Thyroid gland (tissue), 4 donors: ENCODE measurements around the gene ABCA13. TPM values are rescaled to one million over a fixed set of nuclear protein-coding genes. Genes with fewer than 3 reads are reported as not detected.
"Not testable (repeated sequence)": the region's sequence is repeated elsewhere in the genome, so short reads cannot be mapped to it uniquely, and the experiment has no call there.

Experiments used
- DNase-seq, 2 donors: peaks; one replicate each; pipeline ENCODE4 v3.0.0-alpha.2; 2019
- H3K27ac ChIP-seq, 3 donors: fragments of 200-600 bp; sonication (generic); 1 replicate in 2 of 3; 2 replicates in 1 of 3; pipeline ENCODE4 v1.5.1; 2016 to 2019; ENCODE audit warnings: mild to moderate bottlenecking in 1 of 3, moderate library complexity in 1 of 3
- H3K27me3 ChIP-seq: fragments of 200-600 bp; sonication (generic); one replicate; pipeline ENCODE4 v1.5.1; 2019
- H3K36me3 ChIP-seq, 2 donors: fragments of 200-600 bp; sonication (generic); one replicate each; pipeline ENCODE4 v1.5.1; 2016 to 2019
- H3K4me1 ChIP-seq, 2 donors: fragments of 200-600 bp; sonication (generic); one replicate each; pipeline ENCODE4 v1.5.1; 2017 to 2019
- H3K4me3 ChIP-seq, 3 donors: fragments of 200-600 bp; sonication (generic); replicated peaks in 1 of 3; 1 replicate in 2 of 3; 2 replicates in 1 of 3; pipeline ENCODE4 v1.5.1; 2016; ENCODE audit warnings: mild to moderate bottlenecking in 1 of 3
- H3K9me3 ChIP-seq: fragments of 200-600 bp; sonication (generic); one replicate; pipeline ENCODE4 v1.5.1; 2017
- POLR2A ChIP-seq, 2 donors: fragments of 450-650 bp; IDR thresholded peaks; one replicate each; pipeline ENCODE4 v1.6.1; 2017; ENCODE audit warnings: antibody characterized with exemption in 2 of 2, mild to moderate bottlenecking in 2 of 2, moderate library complexity in 1 of 2
- WGBS, 2 donors: methylation state at CpG; one replicate each; pipeline ENCODE4 v1.1.5; 2017; 5-methylcytosine and 5-hydroxymethylcytosine counted together
- intact Hi-C: fragments of 100-400 bp; cut with DNase I; formaldehyde crosslinking; loops from one replicate; pipeline ENCODE4 v1.15.1; 2023
- total RNA-seq, 4 donors: library from RNA; depleted of rRNA; stranded (reverse); fragments of >200 nt; gene quantifications; one replicate each; pipeline ENCODE4 v1.2.3, GENCODE V29; 2016
- TF ChIP-seq, protein P1 (sequence below), 6 experiments: fragments of 200-600 bp in 3 of 6; fragments of 450-650 bp in 3 of 6; sonication (generic) in 3 of 6; IDR thresholded peaks; one replicate each; pipeline ENCODE4 v1.5.1; 2016 to 2019; ENCODE audit warnings: antibody characterized with exemption in 6 of 6, mild to moderate bottlenecking in 2 of 6, inconsistent platforms in 1 of 6, moderate library complexity in 1 of 6

Gene ABCA13
- total RNA-seq, 4 donors from 2014 or later = 7.6 to 13.3 (median 11.7) TPM

DNA sequence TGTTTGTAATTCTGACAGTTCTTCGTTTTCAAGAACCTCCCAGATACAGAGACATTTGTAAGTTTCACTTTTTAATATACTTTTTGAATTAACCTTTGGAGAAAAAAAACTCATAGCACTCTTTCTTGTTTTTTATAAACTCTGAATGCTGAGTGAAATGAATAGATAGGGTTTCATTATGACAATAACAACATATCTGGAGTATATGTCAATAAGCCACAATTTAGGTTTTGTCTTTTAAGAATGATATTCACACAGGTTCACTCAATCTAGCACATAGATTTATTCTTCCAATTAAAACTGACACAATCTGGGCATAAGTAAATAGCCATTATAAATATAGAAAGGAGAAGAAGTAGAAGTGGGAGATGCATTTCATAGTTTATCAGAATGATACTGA, 21.7 kb downstream of the ABCA13 start:
- TF ChIP-seq POLR2A (IDR thresholded peaks at IDR 0.05) = no peak
- TF ChIP-seq, protein P1, sequence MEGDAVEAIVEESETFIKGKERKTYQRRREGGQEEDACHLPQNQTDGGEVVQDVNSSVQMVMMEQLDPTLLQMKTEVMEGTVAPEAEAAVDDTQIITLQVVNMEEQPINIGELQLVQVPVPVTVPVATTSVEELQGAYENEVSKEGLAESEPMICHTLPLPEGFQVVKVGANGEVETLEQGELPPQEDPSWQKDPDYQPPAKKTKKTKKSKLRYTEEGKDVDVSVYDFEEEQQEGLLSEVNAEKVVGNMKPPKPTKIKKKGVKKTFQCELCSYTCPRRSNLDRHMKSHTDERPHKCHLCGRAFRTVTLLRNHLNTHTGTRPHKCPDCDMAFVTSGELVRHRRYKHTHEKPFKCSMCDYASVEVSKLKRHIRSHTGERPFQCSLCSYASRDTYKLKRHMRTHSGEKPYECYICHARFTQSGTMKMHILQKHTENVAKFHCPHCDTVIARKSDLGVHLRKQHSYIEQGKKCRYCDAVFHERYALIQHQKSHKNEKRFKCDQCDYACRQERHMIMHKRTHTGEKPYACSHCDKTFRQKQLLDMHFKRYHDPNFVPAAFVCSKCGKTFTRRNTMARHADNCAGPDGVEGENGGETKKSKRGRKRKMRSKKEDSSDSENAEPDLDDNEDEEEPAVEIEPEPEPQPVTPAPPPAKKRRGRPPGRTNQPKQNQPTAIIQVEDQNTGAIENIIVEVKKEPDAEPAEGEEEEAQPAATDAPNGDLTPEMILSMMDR (IDR thresholded peaks at IDR 0.05) = no peak
- WGBS, 2 donors = 87 to 89% methylated on average over 1 of the region's 1 CpG

GRCh38 chr7:48193421-48193820, 22.2 kb downstream of the ABCA13 start:
- Histone ChIP-seq H3K4me1 (peaks cover 6% of the 10 kb centered on the region in 2 donors), H3K36me3 (no peaks in the 10 kb centered on the region), H3K9me3 (no peaks in the 10 kb centered on the region), H3K4me3 (no peak overlapping the region), H3K27me3 (no peaks in the 10 kb centered on the region), H3K27ac (no peak overlapping the region)
- TF ChIP-seq POLR2A (IDR thresholded peaks at IDR 0.05) = no peak
- TF ChIP-seq, protein P1 (IDR thresholded peaks at IDR 0.05) = no peak
- DNase-seq = no peak
- WGBS, 2 donors = 0% methylated on average over 1 of the region's 1 CpG
- intact Hi-C loops = no loop called here

More for the DNA sequence above, 21.7 kb downstream of the ABCA13 start:
- Histone ChIP-seq H3K4me1 (peaks cover 6% of the 10 kb centered on the region in 2 donors), H3K4me3 (no peak overlapping the region), H3K36me3 (no peaks in the 10 kb centered on the region), H3K27ac (no peak overlapping the region), H3K27me3 (no peaks in the 10 kb centered on the region), H3K9me3 (no peaks in the 10 kb centered on the region)
- DNase-seq = no peak
- intact Hi-C loops = no loop called here

- H3K27ac ChIP-seq, H3K4me1 ChIP-seq, H3K27me3 ChIP-seq, intact Hi-C loops, H3K36me3 ChIP-seq, H3K4me3 ChIP-seq, DNase-seq, H3K9me3 ChIP-seq: not testable (repeated sequence)
- WGBS, 2 donors = 78 to 87% methylated on average over 19 of the region's 19 CpGs
These were observed 29.8 kb downstream of the ABCA13 start for GRCh38 chr7:48200946-48201589.

- DNase-seq, H3K27me3 ChIP-seq, H3K36me3 ChIP-seq, H3K9me3 ChIP-seq, intact Hi-C loops, H3K4me1 ChIP-seq, H3K27ac ChIP-seq, H3K4me3 ChIP-seq: not testable (repeated sequence)
- 90 to 93% methylated on average over 27 to 29 of the region's 41 CpGs for WGBS, 2 donors
These were observed 31.7 kb downstream of the ABCA13 start for GRCh38 chr7:48202916-48203315.

DNA sequence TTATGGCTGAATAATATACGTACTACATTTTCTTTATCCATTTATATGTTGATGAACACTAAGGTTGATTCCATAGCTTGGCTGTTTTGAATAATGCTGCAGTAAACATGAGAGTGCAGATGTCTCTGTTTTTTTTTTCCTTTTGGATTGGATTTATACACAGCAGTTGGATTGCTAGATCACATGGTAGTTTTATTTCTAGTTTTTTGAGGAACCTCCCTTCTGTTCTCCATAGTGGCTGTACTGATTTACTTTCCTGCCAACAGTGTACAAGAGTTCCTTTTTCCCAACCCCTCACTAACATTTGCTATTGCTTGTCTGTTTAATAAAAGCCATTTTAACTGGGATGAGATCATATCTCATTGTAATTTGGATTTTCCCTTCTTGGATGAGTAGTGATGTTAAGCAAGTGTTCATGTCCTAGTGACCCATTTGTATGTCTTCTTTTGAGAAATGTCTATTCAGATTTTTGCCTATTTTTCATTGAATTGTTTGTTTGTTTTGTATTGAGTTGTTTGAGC, 36.0 kb downstream of the ABCA13 start:
- Histone ChIP-seq H3K27me3 (no peaks in the 10 kb centered on the region), H3K9me3 (no peaks in the 10 kb centered on the region), H3K36me3 (no peaks in the 10 kb centered on the region), H3K27ac (no peak overlapping the region), H3K4me1 (no peaks in the 10 kb centered on the region), H3K4me3 (no peak overlapping the region)
- no peak for DNase-seq
- TF ChIP-seq, protein P1 (IDR thresholded peaks at IDR 0.05) = no peak
- TF ChIP-seq POLR2A (IDR thresholded peaks at IDR 0.05) = no peak
- 93 to 96% methylated on average over 1 of the region's 1 CpG for whole genome bisulfite sequencing, 2 donors
- intact Hi-C loops = no loop called here

DNA sequence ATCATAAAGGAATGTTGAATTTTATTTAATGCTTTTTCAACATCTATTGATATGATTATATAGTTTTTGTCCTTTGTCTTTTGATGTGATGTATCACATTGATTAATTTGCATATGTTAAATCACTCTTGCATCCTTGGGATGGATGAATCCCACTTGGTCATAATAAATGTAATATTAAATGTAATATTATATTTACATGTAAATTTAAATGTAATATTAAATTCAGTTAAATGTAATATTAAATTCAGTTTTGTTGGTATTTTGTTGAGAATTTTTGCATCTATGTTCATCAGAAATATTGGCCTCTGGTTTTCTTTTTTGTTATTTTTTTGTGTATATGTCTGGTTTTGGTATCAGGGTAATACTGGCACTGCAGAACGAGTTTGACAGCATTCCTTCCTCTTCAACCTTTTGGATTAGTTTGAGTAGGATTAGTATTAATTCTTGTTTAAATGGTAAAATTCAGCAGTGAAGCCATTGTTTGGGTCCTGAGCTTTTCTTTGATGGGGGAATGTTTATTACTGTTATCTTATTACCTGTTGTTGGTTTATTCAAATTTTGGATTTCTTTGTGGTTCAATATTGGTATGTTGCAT, 37.8 kb downstream of the ABCA13 start:
- Histone ChIP-seq H3K27me3 (no peaks in the 10 kb centered on the region), H3K36me3 (no peaks in the 10 kb centered on the region), H3K9me3 (no peaks in the 10 kb centered on the region), H3K27ac (no peak overlapping the region), H3K4me1 (no peaks in the 10 kb centered on the region), H3K4me3 (no peak overlapping the region)
- 54 to 57% methylated on average over 1 of the region's 1 CpG for WGBS, 2 donors
- TF ChIP-seq, protein P1 (IDR thresholded peaks at IDR 0.05) = no peak
- TF ChIP-seq POLR2A (IDR thresholded peaks at IDR 0.05) = no peak
- intact Hi-C loops = no loop called here
- no peak for DNase-seq
